Small intestine (tissue), 7 donors: ENCODE measurements around the gene AATK. TPM values are rescaled to one million over a fixed set of nuclear protein-coding genes. Genes with fewer than 3 reads are reported as not detected.

Experiments used
- DNase-seq, 2 donors: peaks; one replicate each; pipeline versions ENCODE4 v3.0.0 to v3.0.0-alpha.2; 2013
- FAIRE-seq: peaks from 2 replicates; lab custom pipeline; 2012; peaks lifted over from hg19 to GRCh38; lab: Jason Lieb, UNC
- H3K27ac ChIP-seq, 3 donors: one replicate each; pipeline ENCODE4 v1.5.1; 2013; ENCODE audit warnings: low read length in 2 of 3, mild to moderate bottlenecking in 2 of 3, control low read depth in 1 of 3, inconsistent platforms in 1 of 3, low read depth in 1 of 3, moderate library complexity in 1 of 3
- H3K27me3 ChIP-seq, 3 donors: one replicate each; pipeline ENCODE4 v1.6.1; 2013; ENCODE audit warnings: low read length in 3 of 3, inconsistent platforms in 1 of 3; ENCODE audit not compliant: control insufficient read depth in 3 of 3, insufficient read depth in 3 of 3
- H3K36me3 ChIP-seq, 3 donors: one replicate each; pipeline ENCODE4 v1.6.1; 2013; ENCODE audit warnings: low read length in 3 of 3, inconsistent platforms in 1 of 3, low read depth in 1 of 3, mild to moderate bottlenecking in 1 of 3, moderate library complexity in 1 of 3; ENCODE audit not compliant: control insufficient read depth in 3 of 3, insufficient read depth in 2 of 3
- H3K4me1 ChIP-seq, 3 donors: one replicate each; pipeline ENCODE4 v1.6.1; 2013; ENCODE audit warnings: low read length in 2 of 3, inconsistent platforms in 1 of 3, low read depth in 1 of 3, mild to moderate bottlenecking in 1 of 3, moderate library complexity in 1 of 3; ENCODE audit not compliant: control insufficient read depth in 3 of 3, insufficient read depth in 2 of 3
- H3K4me3 ChIP-seq, 3 donors: one replicate each; pipeline ENCODE4 v1.5.1; 2013; ENCODE audit warnings: low read length in 3 of 3, control low read depth in 1 of 3, inconsistent platforms in 1 of 3, low read depth in 1 of 3, mild to moderate bottlenecking in 1 of 3, moderate library complexity in 1 of 3
- H3K9me3 ChIP-seq, 2 donors: one replicate each; pipeline ENCODE4 v1.6.1; 2013; ENCODE audit warnings: low read depth in 1 of 2, low read length in 1 of 2; ENCODE audit not compliant: control insufficient read depth in 2 of 2, insufficient read depth in 1 of 2
- WGBS, 3 donors: extraction: QIAGEN DNeasy Blood & Tissue Kit; methylation state at CpG; one replicate each; pipeline ENCODE4 v1.1.7; 2013; 5-methylcytosine and 5-hydroxymethylcytosine counted together
- polyA plus RNA-seq, 4 donors: library from polyadenylated mRNA; stranded (reverse) in 3 of 4; unstranded in 1 of 4; fragments of 200-250 nt in 3 of 4; fragments of 120-200 nt in 1 of 4; gene quantifications; one replicate each; pipeline versions ENCODE4 v1.2.1 to v1.2.3, GENCODE V29; 2013
- donor health status: healthy with polysubstance abuse.
- donor health status: control.
- donor health status: control.
- donor health status: Bipolar disorder and iron deficiency.
- donor health status: healthy.

Gene AATK
- polyA plus RNA-seq, 4 donors, result 33.1 to 118 (median 95.7) TPM

DNA sequence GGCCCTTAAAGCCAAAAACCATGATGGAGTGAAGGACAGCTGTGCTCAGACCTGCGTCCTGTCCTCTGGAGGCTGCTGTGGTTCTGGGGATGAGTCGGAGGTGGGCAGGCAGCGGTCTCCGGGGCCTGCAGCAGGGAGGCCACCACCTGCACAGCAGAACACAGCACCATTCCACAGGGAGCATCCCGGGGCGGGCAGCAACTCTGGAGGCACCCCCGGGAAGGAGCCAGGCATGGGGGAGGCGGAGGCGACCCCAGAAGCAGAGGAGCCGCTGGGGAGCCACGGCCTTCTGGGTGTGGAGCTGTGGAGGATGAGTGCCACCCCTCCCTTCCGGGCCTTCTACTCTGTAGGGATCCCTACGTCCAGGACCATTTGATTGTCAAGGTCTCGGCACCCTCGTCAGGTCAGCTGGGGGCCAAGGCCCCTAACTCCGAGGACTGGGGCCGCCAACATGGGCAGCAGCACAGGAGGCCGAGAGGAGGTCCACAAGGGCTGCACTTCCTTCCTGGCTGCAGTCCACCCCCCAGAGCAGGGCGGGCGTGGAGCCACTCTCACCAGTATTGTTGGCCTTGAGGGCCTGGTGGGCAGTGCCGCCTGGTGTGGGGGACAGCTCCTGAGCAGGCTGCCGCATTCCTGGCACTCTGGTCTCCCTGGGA lies 32.9 kb upstream of the AATK start:
- peaks cover 0 to 85% (median 7%) of the 10 kb centered on the region in 3 donors for H3K36me3 ChIP-seq
- no peaks in the 10 kb centered on the region for H3K27me3 ChIP-seq
- FAIRE-seq, result no peak
- H3K4me3 ChIP-seq, result no peak overlapping the region
- H3K4me1 ChIP-seq, result no peaks in the 10 kb centered on the region
- no peaks in the 10 kb centered on the region for H3K9me3 ChIP-seq
- WGBS, 3 donors, result 91 to 92% (median 92%) methylated on average over 21 to 22 of the region's 22 CpGs
- no peak for DNase-seq
- H3K27ac ChIP-seq, result no peak overlapping the region

DNA sequence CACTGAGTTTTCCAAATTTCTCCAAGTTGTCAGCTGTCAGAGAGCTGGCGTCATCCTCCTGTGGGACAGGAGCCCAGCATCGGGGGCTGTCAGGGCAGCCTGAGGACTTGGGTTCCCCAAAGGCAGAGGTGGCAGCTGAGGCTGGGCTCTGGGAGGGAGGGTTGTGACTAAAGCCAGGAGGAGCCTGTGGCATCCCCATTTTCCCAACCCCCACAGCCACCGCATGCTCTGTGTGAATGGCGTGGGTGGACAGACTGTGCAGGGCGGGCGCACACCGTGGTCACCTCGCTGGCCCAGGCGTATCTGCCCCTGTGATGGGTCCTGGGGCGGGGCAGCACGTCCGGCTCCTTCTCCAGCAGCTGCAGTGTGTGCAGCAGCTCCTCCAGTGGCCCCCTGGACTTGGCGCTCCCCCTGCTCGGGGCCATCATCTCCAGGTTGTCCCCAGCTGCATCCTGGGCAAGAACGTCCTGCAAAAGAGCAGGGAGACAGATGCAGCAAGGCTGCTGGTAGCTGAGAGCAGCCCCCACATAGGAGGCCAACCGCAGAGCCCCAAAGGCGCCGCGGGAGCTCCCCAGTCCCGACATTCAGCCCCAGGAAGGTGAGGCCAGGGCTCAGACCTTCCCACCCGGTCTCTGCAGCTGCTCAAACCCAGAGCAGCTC lies 31.9 kb upstream of the AATK start:
- DNase-seq, result no peak

DNA sequence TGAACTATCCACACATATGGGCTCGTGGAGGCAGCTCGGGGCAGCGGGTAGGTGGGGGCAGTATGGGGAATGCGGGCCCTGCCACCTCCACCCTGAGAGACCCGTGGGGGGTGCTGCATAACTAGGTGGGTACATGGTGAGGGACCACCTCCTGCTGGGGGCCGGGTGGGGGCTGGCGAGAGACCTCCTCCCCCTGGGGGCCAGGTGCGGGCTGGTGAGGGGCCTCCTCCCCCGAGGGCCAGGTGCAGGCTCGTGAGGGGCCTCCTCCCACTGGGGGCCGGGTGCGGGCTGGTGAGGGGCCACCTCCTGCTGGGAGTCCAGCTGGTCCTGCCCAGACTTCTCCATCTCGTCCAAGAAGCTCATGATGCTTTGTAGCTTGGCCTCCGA lies 31.4 kb upstream of the AATK start:
- H3K27me3 ChIP-seq, result no peaks in the 10 kb centered on the region
- FAIRE-seq (no peak), DNase-seq (no peak)
- H3K36me3 ChIP-seq, result peaks cover 0 to 79% (median 7%) of the 10 kb centered on the region in 3 donors
- no peaks in the 10 kb centered on the region for H3K9me3 ChIP-seq
- no peak overlapping the region for H3K27ac ChIP-seq
- H3K4me1 ChIP-seq, result no peaks in the 10 kb centered on the region
- no peak overlapping the region for H3K4me3 ChIP-seq
- WGBS, 3 donors, result 85 to 93% (median 91%) methylated on average over 13 to 14 of the region's 14 CpGs

More for the DNA sequence above, 31.9 kb upstream of the AATK start:
- H3K9me3 ChIP-seq, result no peaks in the 10 kb centered on the region
- no peaks in the 10 kb centered on the region for H3K27me3 ChIP-seq
- peaks cover 0 to 79% (median 7%) of the 10 kb centered on the region in 3 donors for H3K36me3 ChIP-seq
- H3K4me3 ChIP-seq, result no peak overlapping the region
- H3K4me1 ChIP-seq, result no peaks in the 10 kb centered on the region
- H3K27ac ChIP-seq, result no peak overlapping the region
- WGBS, 3 donors, result 88 to 94% (median 92%) methylated on average over 18 to 21 of the region's 21 CpGs
- FAIRE-seq, result no peak

DNA sequence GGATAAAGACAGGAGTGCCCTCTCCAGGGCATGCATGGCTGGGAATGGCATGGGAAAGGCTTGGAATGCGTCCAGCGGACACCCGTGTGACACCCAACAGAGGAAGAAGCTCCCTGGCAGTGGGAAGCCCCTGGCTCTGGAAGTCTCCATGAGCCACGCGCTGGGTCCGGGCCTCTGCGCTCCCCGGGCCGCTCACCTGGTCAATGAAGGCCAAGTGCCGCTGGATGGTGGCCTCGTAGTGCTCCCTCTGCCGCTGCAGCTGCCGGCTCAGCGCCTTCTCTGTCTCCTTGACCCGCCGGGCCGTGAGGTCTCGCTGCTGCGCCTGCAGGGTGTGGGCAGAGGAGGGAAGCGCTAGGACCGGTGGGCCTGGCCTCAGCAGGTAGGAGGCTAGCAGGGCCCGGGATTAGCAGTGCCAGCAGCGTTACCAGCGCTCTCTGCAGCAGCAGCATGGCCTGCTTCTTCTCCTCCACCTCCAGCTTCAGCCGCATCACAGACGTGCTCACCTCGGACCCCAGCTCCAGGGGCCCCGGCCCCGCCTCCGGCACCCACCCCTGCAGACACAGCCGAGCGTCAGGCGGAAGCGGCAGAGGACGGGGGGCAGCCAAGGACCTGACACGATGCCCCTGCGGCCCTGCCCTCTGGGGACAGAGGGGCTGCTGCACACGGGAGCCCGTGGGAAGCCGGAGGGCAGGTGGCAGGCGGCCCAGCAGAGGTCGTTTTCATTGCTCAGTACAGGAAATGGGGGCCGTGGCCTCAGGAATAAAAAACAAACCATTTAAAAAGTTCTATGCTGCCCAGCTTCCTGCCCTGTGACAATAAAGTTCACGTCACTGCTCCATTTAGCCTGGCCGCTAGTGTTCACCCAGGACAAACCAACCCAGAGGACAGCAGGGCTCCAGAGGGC lies 30.7 kb upstream of the AATK start:
- no peaks in the 10 kb centered on the region for H3K9me3 ChIP-seq
- no peak overlapping the region for H3K4me3 ChIP-seq
- no peaks in the 10 kb centered on the region for H3K4me1 ChIP-seq
- H3K36me3 ChIP-seq, result peaks cover 0 to 81% (median 7%) of the 10 kb centered on the region in 3 donors
- WGBS, 3 donors, result 85 to 94% (median 89%) methylated on average over 39 to 45 of the region's 45 CpGs
- FAIRE-seq (no peak), DNase-seq (no peak)
- H3K27ac ChIP-seq, result no peak overlapping the region
- H3K27me3 ChIP-seq, result no peaks in the 10 kb centered on the region

DNA sequence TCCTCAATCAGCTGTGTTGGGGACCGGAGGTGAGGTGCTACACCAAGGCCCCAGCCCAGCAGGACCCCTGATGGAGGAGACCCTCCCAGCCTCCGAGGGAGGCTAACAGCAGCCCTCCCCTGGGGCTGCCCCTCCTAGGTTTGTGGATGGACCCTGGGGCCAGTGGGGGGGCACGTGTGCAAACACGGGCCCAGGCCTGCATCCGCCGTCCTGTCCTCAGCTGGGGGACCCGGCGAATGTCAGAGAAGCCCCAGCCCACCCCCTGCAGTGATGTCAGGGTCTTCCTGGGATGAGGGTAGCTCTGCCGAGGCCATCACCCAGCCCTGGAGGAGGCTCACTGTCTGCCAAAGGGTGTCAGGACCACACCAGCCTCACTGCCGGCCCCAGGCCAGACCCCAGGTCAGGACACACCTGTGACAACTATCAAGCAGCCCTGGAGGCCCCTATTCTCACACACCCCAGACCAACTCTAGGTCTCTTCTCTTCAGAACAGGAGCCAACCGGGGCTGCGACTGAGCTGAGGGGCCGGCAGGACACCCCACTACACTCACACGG lies 30.0 kb upstream of the AATK start:
- DNase-seq (no peak), FAIRE-seq (no peak)
- H3K4me1 ChIP-seq, result no peaks in the 10 kb centered on the region
- H3K27ac ChIP-seq, result no peak overlapping the region
- 90 to 97% (median 91%) methylated on average over 14 of the region's 14 CpGs for WGBS, 3 donors
- H3K9me3 ChIP-seq, result no peaks in the 10 kb centered on the region
- peaks cover 0 to 83% (median 7%) of the 10 kb centered on the region in 3 donors for H3K36me3 ChIP-seq
- H3K27me3 ChIP-seq, result no peaks in the 10 kb centered on the region
- H3K4me3 ChIP-seq, result no peak overlapping the region

DNA sequence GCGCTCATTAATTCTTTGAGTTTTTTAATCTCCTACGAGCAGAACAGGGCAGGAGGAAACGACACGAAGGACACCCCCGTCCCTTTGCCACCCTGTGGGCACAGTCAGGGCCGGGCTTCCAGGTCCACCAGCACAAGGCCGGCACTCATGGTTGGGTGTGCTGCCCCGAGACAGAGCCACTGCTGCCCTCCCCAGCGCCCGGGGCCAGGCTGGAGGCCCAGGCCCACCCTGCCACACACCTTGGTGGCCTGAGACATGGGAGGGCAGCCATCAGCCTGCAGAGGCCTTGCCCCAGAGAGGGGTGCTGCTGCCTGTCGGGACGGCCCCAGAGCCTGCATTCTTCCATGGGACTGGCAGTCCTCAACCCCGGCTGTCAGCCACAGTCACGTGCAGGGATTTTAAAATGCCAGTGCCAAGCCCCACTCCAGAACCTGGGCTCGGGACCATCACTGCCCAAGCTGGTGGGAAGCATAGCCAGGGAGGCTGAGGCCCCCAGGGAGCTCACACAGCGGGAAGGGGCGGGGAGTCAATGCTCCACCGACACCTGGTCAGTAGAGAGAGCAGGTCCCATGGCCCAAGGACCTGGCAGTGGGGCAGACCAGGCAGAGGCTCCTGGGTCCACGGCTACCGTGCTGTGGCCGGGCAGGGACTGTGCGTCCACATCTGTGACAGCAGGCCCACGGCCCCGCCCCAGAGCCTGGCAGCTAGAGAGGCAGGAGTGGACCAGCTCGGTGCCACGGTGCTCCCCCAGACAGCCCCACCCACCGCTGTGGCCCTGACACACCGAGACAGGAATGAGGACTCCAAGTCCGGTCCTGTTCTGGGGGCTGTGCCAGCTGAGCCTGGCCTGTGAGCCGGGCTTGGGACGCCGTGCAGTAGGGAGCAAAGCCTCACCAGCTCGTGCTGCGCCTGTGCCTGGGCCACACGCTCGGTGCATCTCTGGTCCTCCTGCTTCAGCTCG lies 29.2 kb upstream of the AATK start:
- no peak overlapping the region for H3K27ac ChIP-seq
- no peaks in the 10 kb centered on the region for H3K27me3 ChIP-seq
- H3K9me3 ChIP-seq, result no peaks in the 10 kb centered on the region
- no peak for DNase-seq
- H3K4me1 ChIP-seq, result no peaks in the 10 kb centered on the region
- 91 to 95% (median 93%) methylated on average over 35 to 37 of the region's 37 CpGs for WGBS, 3 donors
- H3K36me3 ChIP-seq, result peaks cover 0 to 85% (median 7%) of the 10 kb centered on the region in 3 donors
- FAIRE-seq, result no peak
- H3K4me3 ChIP-seq, result no peak overlapping the region

DNA sequence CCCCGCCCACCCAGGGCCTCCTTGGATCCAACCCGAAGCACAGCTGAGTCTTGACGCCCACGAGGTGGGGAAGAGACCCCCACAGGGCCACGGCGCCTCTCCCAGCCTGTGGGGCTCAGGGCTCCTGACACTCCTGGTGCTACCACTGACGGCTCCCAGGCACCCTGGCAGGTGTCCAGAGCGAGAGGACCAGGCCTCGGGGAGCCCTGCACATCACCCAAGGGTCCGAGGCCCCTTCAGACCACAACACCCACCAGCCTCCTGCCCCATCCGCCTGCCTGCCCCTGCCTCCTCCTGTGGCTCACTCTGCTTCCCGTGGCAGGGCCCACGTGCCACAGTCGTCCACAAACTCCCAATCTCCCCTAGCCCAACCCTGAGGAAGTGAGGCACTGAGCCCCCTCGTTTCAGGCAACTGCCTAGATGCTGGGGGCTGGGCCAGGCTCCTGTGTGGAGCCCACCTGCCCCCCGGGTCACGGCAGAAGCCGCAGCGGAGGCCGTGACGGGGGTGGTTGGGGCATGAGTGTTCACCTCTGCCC lies 28.3 kb upstream of the AATK start:
- peaks cover 0 to 84% (median 7%) of the 10 kb centered on the region in 3 donors for H3K36me3 ChIP-seq
- no peaks in the 10 kb centered on the region for H3K9me3 ChIP-seq
- H3K4me3 ChIP-seq, result no peak overlapping the region
- H3K4me1 ChIP-seq, result no peaks in the 10 kb centered on the region
- H3K27ac ChIP-seq, result no peak overlapping the region
- WGBS, 3 donors, result 90 to 95% (median 90%) methylated on average over 18 to 21 of the region's 21 CpGs
- H3K27me3 ChIP-seq, result no peaks in the 10 kb centered on the region
- DNase-seq, result no peak
- no peak for FAIRE-seq
